GM12878 (cell line): ENCODE data around the gene IL32. TPM values are rescaled to one million over a fixed set of nuclear protein-coding genes. Genes with fewer than 3 reads are reported as not detected.

ENCODE experiments used
- ATAC-seq: fragments of 200-7000 bp; cut with Tn5 transposase; 3 replicates; pipeline ENCODE4 v1.9.1; 2020; ENCODE audit warnings: mild to moderate bottlenecking, moderate library complexity
- BruUV-seq: library from RNA; stranded (reverse); fragments of 400-500 nt; replicated peaks from 2 replicates; lab custom pipeline; 2021; lab: Mats Ljungman, UMichigan
- CTCF ChIA-PET: fragments of 300-600 bp; sonication (Branson Sonifier 250); formaldehyde crosslinking; extraction: SDS; loops from one replicate; lab custom pipeline; 2021; ENCODE audit warnings: inconsistent platforms; lab: Yijun Ruan, JAX
- POLR2A ChIA-PET: fragments of 350-600 bp; formaldehyde crosslinking; extraction: SDS; loops from one replicate; lab custom pipeline; 2021; ENCODE audit warnings: inconsistent platforms; lab: Charles Lee
- RAD21 ChIA-PET: fragments of 300-600 bp; sonication (Branson Sonifier 250); formaldehyde crosslinking; loops from one replicate; lab custom pipeline; 2023; ENCODE audit warnings: antibody characterized with exemption; ENCODE audit not compliant: unreplicated experiment; lab: Charles Lee
- SMC1A ChIA-PET: fragments of 300-600 bp; sonication (Branson Sonifier 250); formaldehyde crosslinking; loops from one replicate; lab custom pipeline; 2023; ENCODE audit not compliant: unreplicated experiment, uncharacterized antibody; lab: Charles Lee
- DNase-seq: peaks from one replicate; pipeline ENCODE4 v3.0.0-alpha.2; 2011; ENCODE audit warnings: low read depth, low spot score
- FAIRE-seq: peaks from 3 replicates; lab custom pipeline; 2011; peaks lifted over from hg19 to GRCh38; lab: Jason Lieb, UNC
- H2AFZ ChIP-seq: 2 replicates; pipeline ENCODE4 v1.6.0; 2011; ENCODE audit warnings: low read depth, low read length, control low read depth; ENCODE audit not compliant: control insufficient read depth
- H3K27ac ChIP-seq: 2 replicates; pipeline ENCODE4 v1.5.1; 2011; ENCODE audit warnings: control low read depth; ENCODE audit not compliant: control insufficient read depth, insufficient read depth
- H3K27me3 ChIP-seq, 2 experiments: replicated peaks in 1 of 2; 2 replicates each; pipeline versions ENCODE4 v1.6.0 to v1.6.1; 2011; ENCODE audit warnings: low read length in 1 of 2; ENCODE audit not compliant: control insufficient read depth in 2 of 2, insufficient read depth in 2 of 2
- H3K36me3 ChIP-seq, 2 experiments: 2 replicates each; pipeline ENCODE4 v1.5.1; 2011; ENCODE audit warnings: low read length in 1 of 2; ENCODE audit not compliant: control insufficient read depth in 2 of 2, insufficient read depth in 2 of 2
- H3K4me1 ChIP-seq: 2 replicates; pipeline ENCODE4 v1.6.1; 2011; ENCODE audit warnings: mild to moderate bottlenecking, low read length, moderate library complexity, mixed read lengths; ENCODE audit not compliant: control insufficient read depth, insufficient read depth
- H3K4me2 ChIP-seq: 2 replicates; pipeline ENCODE4 v1.6.0; 2011; ENCODE audit warnings: control low read depth; ENCODE audit not compliant: control insufficient read depth, insufficient read depth
- H3K4me3 ChIP-seq: fragments of 200-600 bp; sonication (generic); 2 replicates; pipeline ENCODE4 v1.5.1; 2016
- H3K79me2 ChIP-seq: 2 replicates; pipeline ENCODE4 v1.6.0; 2011; ENCODE audit warnings: low read length; ENCODE audit not compliant: control insufficient read depth, insufficient read depth
- H3K9ac ChIP-seq: 2 replicates; pipeline ENCODE4 v1.8.0; 2011; ENCODE audit warnings: low read length, control low read depth, mixed read lengths; ENCODE audit not compliant: control insufficient read depth, insufficient read depth
- H3K9me3 ChIP-seq: replicated peaks from 3 replicates; pipeline ENCODE4 v1.5.1; 2011; ENCODE audit warnings: mild to moderate bottlenecking, low read length; ENCODE audit not compliant: control insufficient read depth, insufficient read depth
- H4K20me1 ChIP-seq: 2 replicates; pipeline ENCODE4 v1.6.0; 2011; ENCODE audit not compliant: control insufficient read depth, insufficient read depth
- CHD2 ChIP-seq: IDR thresholded peaks from 2 replicates; pipeline ENCODE4 v1.6.1; 2011; ENCODE audit warnings: low read depth, low read length, improper control_type of control experiment, borderline replicate concordance
- RB1 ChIP-seq: fragments of 450-650 bp; formaldehyde crosslinking; IDR thresholded peaks from 2 replicates; pipeline ENCODE4 v1.6.1; 2017; ENCODE audit warnings: mild to moderate bottlenecking, borderline replicate concordance
- ZNF24 ChIP-seq: fragments of 450-650 bp; IDR thresholded peaks from 2 replicates; pipeline ENCODE4 v1.6.1; 2017; ENCODE audit warnings: antibody characterized with exemption, mild to moderate bottlenecking
- WGBS: methylation state at CpG from one replicate; pipeline ENCODE4 v1.1.6; 2016; ENCODE audit warnings: low lambda C conversion rate; ENCODE audit not compliant: insufficient replicate concordance, insufficient coverage; ENCODE audit errors: missing lambda C conversion rate; 5-methylcytosine and 5-hydroxymethylcytosine counted together
- in situ Hi-C: fragments of 300-500 bp; cut with MboI; formaldehyde crosslinking; loops from 9 replicates; pipeline ENCODE4 v1.14.3; 2018; ENCODE audit warnings: mixed read lengths
- intact Hi-C: fragments of 100-400 bp; cut with micrococcal nuclease; formaldehyde crosslinking; loops from one replicate; pipeline ENCODE4 v1.14.2; 2022; ENCODE audit not compliant: unreplicated experiment
- polyA plus RNA-seq, 11 experiments: library from polyadenylated mRNA; depleted of rRNA in 4 of 11; unstranded in 6 of 11; stranded (reverse) in 5 of 11; fragments of >200 nt; fragmentation: Nextera tagmentation in 4 of 11; fragmentation: Illumina TruSeq in 1 of 11; extraction: Ambion mirVana in 4 of 11; extraction: Trizol in 1 of 11; gene quantifications; 1 replicate in 1 of 11; 2 replicates in 10 of 11; pipeline versions ENCODE4 v1.2.1 to v1.2.3, GENCODE V29; 2011 to 2016; ENCODE audit warnings: inconsistent platforms in 2 of 11, missing spikeins in 2 of 11, low read depth in 1 of 11
- total RNA-seq, 4 experiments: library from RNA; depleted of rRNA in 3 of 4; stranded (reverse); fragments of >200 nt in 3 of 4; fragmentation: Illumina TruSeq in 1 of 4; extraction: Trizol in 1 of 4; gene quantifications; 2 replicates each; pipeline versions ENCODE4 v1.2.1 to v1.2.3, GENCODE V29; 2013 to 2021
- TF ChIP-seq, protein P1 (sequence below): IDR thresholded peaks from 2 replicates; pipeline ENCODE4 v1.6.1; 2012; ENCODE audit warnings: mild to moderate bottlenecking, low read depth, low read length

The IL32 gene
- total and polyA plus RNA-seq, 10 of the 15 experiments (the other 5 are each of a cell fraction or from before 2014, with no cell fraction given), result 27.0 to 122 (median 55.8) TPM

DNA sequence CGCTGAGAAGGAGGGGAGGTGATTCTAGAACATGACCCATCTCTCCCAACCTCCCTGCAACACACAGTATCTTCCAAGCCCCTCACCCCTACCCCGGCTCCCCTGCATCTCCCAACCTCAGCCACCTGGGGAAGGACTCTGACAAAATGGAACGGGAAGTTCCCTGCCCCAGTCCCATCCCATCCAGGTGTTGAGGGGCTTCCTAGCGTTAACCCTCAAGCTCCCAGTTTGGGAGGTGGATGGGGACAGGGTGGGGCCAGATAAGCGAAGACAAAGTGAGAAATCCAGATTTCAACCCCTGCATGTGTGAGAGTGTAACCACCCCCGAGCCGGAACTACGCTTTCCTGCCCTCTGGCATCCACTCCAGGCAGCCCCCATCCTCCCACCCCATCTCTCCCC is 31.8 kb downstream of the IL32 start:
- H3K4me2 ChIP-seq, result no peak overlapping the region
- ChIA-PET SMC1A (interaction anchor here (0.8 to 7.4 kb wide), 3 partner anchors 32 to 70 kb away, joined by 3 to 67 read pairs (median 6); no protein-coding TSS in a partner anchor), POLR2A (interaction anchor here (0.8 to 1.9 kb wide), 5 partner anchors 9 to 39 kb away, joined by 3 to 9 read pairs (median 5); partner anchors contain the start of gene IL32), RAD21 (interaction anchor here (1.4 to 5.3 kb wide), 5 partner anchors 8 to 69 kb away, joined by 3 to 55 read pairs (median 6); partner anchors contain the start of gene ZNF213), CTCF (interaction anchor here (0.6 to 21.2 kb wide), 11 partner anchors 10 to 69 kb away, joined by 3 to 396 read pairs (median 5); partner anchors contain the start of genes IL32 and ZNF213)
- no peak for TF ChIP-seq RB1
- no peak for TF ChIP-seq ZNF24
- TF ChIP-seq, protein P1, sequence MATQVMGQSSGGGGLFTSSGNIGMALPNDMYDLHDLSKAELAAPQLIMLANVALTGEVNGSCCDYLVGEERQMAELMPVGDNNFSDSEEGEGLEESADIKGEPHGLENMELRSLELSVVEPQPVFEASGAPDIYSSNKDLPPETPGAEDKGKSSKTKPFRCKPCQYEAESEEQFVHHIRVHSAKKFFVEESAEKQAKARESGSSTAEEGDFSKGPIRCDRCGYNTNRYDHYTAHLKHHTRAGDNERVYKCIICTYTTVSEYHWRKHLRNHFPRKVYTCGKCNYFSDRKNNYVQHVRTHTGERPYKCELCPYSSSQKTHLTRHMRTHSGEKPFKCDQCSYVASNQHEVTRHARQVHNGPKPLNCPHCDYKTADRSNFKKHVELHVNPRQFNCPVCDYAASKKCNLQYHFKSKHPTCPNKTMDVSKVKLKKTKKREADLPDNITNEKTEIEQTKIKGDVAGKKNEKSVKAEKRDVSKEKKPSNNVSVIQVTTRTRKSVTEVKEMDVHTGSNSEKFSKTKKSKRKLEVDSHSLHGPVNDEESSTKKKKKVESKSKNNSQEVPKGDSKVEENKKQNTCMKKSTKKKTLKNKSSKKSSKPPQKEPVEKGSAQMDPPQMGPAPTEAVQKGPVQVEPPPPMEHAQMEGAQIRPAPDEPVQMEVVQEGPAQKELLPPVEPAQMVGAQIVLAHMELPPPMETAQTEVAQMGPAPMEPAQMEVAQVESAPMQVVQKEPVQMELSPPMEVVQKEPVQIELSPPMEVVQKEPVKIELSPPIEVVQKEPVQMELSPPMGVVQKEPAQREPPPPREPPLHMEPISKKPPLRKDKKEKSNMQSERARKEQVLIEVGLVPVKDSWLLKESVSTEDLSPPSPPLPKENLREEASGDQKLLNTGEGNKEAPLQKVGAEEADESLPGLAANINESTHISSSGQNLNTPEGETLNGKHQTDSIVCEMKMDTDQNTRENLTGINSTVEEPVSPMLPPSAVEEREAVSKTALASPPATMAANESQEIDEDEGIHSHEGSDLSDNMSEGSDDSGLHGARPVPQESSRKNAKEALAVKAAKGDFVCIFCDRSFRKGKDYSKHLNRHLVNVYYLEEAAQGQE, result no peak
- no peak for TF ChIP-seq CHD2
- H3K9ac ChIP-seq, result no peak overlapping the region
- no peak for DNase-seq
- intact Hi-C loops, result no loop called here
- no peaks in the 10 kb centered on the region for H3K27me3 ChIP-seq
- H3K4me3 ChIP-seq, result no peak overlapping the region
- no peaks in the 10 kb centered on the region for H3K9me3 ChIP-seq
- no peak overlapping the region for H2AFZ ChIP-seq
- FAIRE-seq, result no peak
- no peak for ATAC-seq
- no peaks in the 10 kb centered on the region for H4K20me1 ChIP-seq
- no peak overlapping the region for H3K27ac ChIP-seq
- no peaks in the 10 kb centered on the region for H3K36me3 ChIP-seq
- no TSS peak for BruUV-seq
- WGBS, result 37% methylated on average over 8 of the region's 8 CpGs
- no peaks in the 10 kb centered on the region for H3K79me2 ChIP-seq
- peaks cover 26% of the 10 kb centered on the region for H3K4me1 ChIP-seq
- in situ Hi-C loops, result loop anchor here (5.0 kb wide), 1 partner anchor 35 kb away; no protein-coding TSS in a partner anchor
